GM21723 (cell line): ENCODE measurements around the gene SLC39A6.
"Not testable (repeated sequence)": the region's sequence is repeated elsewhere in the genome, so short reads cannot be mapped to it uniquely, and the experiment has no call there.

Experiments used
- ATAC-seq: cut with Tn5 transposase; IDR thresholded peaks from one replicate; pipeline ENCODE4 v1.9.1; 2021; ENCODE audit warnings: mild to moderate bottlenecking, moderate library complexity; ENCODE audit not compliant: unreplicated experiment

SLC39A6 gene

GRCh38 chr18:36104749-36105148 lies 24.4 kb downstream of the SLC39A6 start:
- no peak for ATAC-seq

GRCh38 chr18:36101943-36102342 lies 27.2 kb downstream of the SLC39A6 start:
- no peak for ATAC-seq

- no peak for ATAC-seq
Observed at GRCh38 chr18:36099311-36099710, 29.8 kb downstream of the SLC39A6 start.

GRCh38 chr18:36096955-36097354 lies 32.2 kb downstream of the SLC39A6 start:
- ATAC-seq: no peak

GRCh38 chr18:36095936-36096519 lies 33.1 kb downstream of the SLC39A6 start:
- ATAC-seq: no peak

- ATAC-seq: no peak
Observed at GRCh38 chr18:36094431-36094830, 34.7 kb downstream of the SLC39A6 start.

- not testable (repeated sequence) for ATAC-seq
Observed at GRCh38 chr18:36092116-36092515, 37.0 kb downstream of the SLC39A6 start.

GRCh38 chr18:36089001-36089400 lies 40.1 kb downstream of the SLC39A6 start:
- no peak for ATAC-seq

GRCh38 chr18:36088256-36088655 lies 40.9 kb downstream of the SLC39A6 start:
- no peak for ATAC-seq

GRCh38 chr18:36086186-36086585 lies 43.0 kb downstream of the SLC39A6 start:
- ATAC-seq: no peak

- no peak for ATAC-seq
Observed at GRCh38 chr18:36085195-36085594, 43.9 kb downstream of the SLC39A6 start.

GRCh38 chr18:36083729-36084128 lies 45.4 kb downstream of the SLC39A6 start:
- no peak for ATAC-seq

GRCh38 chr18:36081118-36081517 lies 48.0 kb downstream of the SLC39A6 start:
- ATAC-seq: not testable (repeated sequence)

- ATAC-seq: no peak
Observed at GRCh38 chr18:36078751-36079529, 50.2 kb downstream of the SLC39A6 start.

GRCh38 chr18:36077764-36078163 lies 51.4 kb downstream of the SLC39A6 start:
- ATAC-seq: not testable (repeated sequence)

GRCh38 chr18:36075862-36076587 lies 53.1 kb downstream of the SLC39A6 start:
- peak; percentile 72 for ATAC-seq

GRCh38 chr18:36074435-36074834 lies 54.7 kb downstream of the SLC39A6 start:
- ATAC-seq: no peak

- ATAC-seq: no peak
Observed at GRCh38 chr18:36073676-36074075, 55.5 kb downstream of the SLC39A6 start.

GRCh38 chr18:36072406-36072805 lies 56.7 kb downstream of the SLC39A6 start:
- ATAC-seq: not testable (repeated sequence)

GRCh38 chr18:36067055-36067957 lies 61.8 kb downstream of the SLC39A6 start, which contains the start of gene RPRD1A:
RPRD1A (minus strand) TSS chr18:36067559; CDS start chr18:36067404, 155 bp downstream.
- ATAC-seq: peak; percentile 94

GRCh38 chr18:36066686-36067054 lies 62.5 kb downstream of the SLC39A6 start:
- peak; percentile 6 for ATAC-seq
